Omental fat pad (tissue), 4 donors: ENCODE data around the gene HRAS. TPM values are rescaled to one million over a fixed set of nuclear protein-coding genes. Genes with fewer than 3 reads are reported as not detected.

Experiments used
- ATAC-seq: fragments of 150-250 bp; one replicate; pipeline ENCODE4 v1.9.1; 2016; ENCODE audit warnings: mild to moderate bottlenecking, moderate library complexity; ENCODE audit not compliant: low FRiP score
- DNase-seq: peaks from one replicate; pipeline ENCODE4 v3.0.0-alpha.2; 2019; ENCODE audit warnings: low spot score
- total RNA-seq, 4 donors: library from RNA; depleted of rRNA; stranded (reverse); fragments of >200 nt; gene quantifications; one replicate each; pipeline ENCODE4 v1.1.0, GENCODE V29; 2016
- TF ChIP-seq, protein P1 (sequence below), 3 donors: fragments of 450-650 bp; IDR thresholded peaks; one replicate each; pipeline ENCODE4 v1.5.1; 2016 to 2017; ENCODE audit warnings: antibody characterized with exemption in 3 of 3, mild to moderate bottlenecking in 3 of 3, moderate library complexity in 2 of 3

Gene HRAS
- total RNA-seq, 4 donors from 2014 or later: 30.1 to 44.9 (median 35.0) TPM

DNA sequence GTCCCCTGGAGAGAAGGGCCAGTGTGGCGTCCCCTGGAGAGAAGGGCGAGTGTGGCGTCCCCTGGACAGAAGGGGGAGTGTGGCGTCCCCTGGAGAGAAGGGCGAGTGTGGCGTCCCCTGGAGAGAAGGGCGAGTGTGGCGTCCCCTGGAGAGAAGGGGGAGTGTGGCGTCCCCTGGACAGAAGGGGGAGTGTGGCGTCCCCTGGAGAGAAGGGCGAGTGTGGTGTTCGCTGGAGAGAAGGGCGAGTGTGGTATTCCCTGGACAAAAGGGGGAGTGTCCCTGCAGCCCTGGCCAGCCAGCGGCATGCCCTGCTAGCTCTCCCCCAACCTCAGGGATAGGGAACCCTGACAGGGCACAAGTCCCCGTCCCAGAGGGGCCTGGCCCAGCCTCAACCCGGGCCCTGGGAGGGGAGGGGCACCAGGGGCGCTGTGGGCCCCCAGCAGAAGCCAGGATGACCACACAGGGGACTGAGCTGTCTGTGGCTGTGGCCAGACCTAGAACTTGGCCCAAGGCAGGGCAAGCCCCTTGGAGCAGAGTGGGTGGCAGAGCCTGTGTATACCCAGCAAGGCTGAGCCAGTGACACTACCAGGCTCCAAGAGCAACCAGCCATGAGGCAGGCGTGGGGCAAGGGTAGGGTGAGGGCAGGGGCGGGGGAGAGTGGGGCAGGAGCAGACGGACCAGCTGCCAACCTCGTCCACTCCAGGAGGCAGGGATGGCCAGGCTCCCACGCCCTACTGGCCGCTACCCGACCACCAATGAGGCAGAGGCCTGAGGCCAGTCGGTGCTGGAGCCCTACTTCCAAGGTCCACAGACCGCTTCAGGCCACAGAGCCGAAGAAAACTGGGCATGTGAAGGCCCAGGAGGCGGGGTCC, 4.2 kb downstream of the HRAS start:
- TF ChIP-seq, protein P1, sequence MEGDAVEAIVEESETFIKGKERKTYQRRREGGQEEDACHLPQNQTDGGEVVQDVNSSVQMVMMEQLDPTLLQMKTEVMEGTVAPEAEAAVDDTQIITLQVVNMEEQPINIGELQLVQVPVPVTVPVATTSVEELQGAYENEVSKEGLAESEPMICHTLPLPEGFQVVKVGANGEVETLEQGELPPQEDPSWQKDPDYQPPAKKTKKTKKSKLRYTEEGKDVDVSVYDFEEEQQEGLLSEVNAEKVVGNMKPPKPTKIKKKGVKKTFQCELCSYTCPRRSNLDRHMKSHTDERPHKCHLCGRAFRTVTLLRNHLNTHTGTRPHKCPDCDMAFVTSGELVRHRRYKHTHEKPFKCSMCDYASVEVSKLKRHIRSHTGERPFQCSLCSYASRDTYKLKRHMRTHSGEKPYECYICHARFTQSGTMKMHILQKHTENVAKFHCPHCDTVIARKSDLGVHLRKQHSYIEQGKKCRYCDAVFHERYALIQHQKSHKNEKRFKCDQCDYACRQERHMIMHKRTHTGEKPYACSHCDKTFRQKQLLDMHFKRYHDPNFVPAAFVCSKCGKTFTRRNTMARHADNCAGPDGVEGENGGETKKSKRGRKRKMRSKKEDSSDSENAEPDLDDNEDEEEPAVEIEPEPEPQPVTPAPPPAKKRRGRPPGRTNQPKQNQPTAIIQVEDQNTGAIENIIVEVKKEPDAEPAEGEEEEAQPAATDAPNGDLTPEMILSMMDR (IDR thresholded peaks at IDR 0.05): no peak
- DNase-seq (no peak), ATAC-seq (no peak)

DNA sequence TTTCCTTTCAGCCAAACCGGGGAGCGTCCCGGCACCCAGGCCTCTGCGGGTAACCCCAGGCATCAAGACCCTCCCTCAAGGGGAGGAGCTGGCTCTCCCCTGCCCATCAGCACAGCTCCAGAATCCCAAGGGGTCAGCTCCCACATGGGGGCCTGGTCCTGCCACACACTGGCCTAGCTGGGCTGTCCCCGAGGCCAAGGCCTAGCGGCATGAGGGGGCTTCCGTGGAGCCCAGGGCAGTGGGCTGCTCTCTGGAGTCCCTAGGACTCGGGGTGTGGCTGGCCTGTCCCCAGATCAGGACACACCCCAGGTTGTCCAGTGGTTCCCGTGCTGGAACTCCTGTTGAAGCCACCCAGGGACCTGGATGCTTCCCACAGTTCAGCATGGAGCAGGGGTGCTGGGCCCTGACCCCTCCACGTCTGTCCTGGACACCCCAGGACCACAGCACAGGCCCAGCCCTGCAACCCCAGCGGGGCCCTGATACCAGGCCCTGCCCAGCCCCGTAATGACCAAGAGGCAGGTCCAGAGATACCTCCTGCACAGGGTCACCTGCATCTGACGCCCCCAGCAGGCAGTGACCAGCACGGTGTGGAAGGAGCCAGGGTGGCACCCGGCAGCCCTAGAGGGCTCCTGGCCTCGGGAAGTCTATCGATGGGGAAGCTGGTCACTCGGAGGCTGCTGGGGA, 5.5 kb downstream of the HRAS start:
- ATAC-seq: no peak
- TF ChIP-seq, protein P1 (IDR thresholded peaks at IDR 0.05): no peak
- DNase-seq: no peak

DNA sequence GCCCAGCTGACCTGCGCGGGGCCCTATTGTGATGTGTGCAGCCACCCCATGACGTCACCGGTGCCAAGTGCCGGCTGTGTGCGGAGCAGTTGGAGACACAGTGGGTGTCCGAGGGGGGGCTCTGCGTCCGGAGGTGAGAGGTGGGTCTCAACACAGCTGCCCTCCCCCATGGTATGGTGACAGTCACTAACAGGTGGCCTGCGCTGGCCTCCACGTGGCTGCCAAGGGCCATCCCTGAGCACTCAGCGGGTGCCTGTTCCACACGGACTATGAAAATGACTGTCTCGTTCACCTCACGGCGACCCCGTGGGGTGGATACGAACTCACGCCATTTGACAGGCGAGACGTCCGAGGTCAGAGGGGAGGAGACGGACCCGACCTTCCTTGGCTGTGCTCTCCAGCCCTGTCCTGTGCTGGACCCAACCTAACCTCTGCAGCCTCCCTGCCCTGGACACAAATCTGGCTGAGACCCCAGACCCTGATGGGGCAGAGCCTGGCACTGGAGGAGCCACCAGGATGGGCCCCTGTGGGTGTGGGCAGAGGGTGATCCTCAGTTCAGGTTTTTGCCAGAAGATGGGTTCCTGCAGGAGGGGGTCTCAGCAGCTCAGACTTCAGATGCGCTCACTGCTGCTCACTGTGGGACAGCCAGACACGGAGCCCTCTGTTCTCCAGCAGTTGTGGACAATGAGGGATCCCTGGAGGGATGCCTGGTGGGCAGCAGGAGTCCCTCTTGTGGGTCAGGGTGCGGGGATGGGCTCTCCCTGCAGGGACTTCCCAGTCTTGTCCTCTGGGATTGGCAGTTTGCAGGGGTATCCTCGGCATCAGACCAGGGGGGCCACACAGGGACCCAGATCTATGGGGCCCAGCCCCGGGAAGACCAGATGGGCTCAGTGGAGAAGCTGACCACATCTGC, 6.3 kb downstream of the HRAS start:
- ATAC-seq: no peak
- TF ChIP-seq, protein P1 (IDR thresholded peaks at IDR 0.05): no peak
- DNase-seq: no peak

DNA sequence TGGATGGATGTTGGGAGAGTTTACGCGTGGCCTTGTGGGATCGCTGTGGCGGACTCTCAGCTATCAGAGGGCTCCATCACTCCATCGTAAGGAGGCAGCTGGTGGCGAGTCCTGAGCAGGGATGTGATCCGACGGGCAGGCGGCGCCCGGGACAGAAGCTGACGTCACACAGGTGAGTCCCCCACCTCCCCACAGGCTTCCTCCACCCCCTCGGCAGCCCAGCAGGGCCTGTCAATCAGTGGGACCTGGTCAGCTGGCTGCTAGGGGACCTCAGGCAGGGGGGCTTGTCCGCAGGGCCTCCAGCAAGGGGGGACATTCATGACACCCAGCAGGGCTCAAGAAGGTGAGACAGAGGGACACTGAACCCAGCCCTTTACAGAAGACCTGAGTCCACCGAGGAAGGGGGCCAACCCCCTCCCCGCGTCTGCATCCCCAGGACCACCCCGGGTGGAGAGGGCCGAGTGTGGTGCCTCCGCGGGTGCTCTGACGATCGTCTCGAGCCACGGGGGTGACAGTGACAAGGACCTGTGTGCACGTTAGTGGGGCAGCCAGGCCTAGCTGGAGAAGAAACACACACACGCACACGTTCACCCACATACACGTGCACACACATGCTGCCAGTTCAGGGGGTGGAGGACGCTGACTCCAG, 7.1 kb downstream of the HRAS start:
- TF ChIP-seq, protein P1 (IDR thresholded peaks at IDR 0.05): no peak
- ATAC-seq: no peak
- no peak for DNase-seq

DNA sequence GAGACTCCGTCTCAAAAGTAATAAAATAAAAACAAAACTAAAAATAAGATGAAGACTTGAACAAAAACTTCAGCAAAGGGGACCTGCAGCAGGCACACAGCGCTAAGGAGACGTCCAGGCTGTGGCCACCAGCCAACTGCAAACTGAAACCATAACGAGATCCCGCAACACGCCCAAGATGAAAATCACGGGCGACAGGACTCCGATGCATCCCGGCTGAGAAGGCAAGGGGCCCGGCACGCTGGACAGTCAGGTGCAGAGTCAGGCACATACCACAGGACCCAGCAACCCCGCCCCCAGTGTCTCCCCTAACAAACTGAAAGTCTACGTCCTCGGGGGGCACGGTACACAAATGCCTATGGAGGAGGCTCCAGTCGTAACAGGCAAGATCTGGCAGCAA, 9.2 kb downstream of the HRAS start:
- no peak for DNase-seq
- no peak for ATAC-seq
- TF ChIP-seq, protein P1 (IDR thresholded peaks at IDR 0.05): no peak

DNA sequence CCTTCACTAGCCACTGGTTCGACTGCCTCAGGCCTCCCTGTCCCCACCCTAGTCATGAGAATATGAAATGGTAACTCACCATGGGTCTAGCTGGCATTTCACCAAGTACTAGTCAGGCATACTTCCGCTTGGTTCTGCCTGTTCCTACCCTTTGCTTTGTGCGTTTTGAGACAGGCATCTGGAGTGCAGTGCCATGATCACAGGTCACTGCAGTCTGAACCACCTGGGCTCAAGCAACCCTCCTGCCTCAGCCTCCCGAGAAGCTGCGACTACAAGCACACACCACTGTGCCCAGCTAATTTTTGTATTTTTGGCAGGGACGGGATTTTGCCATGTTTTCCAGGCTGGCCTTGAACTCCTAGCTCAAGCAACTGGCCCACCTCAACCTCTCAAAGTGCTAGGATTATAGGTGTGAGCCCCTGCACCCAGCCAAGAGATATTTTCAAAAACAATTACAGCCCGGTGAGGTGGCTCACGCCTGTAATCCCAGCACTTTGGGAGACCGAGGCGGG, 14.1 kb downstream of the HRAS start:
- TF ChIP-seq, protein P1 (IDR thresholded peaks at IDR 0.05): no peak
- no peak for ATAC-seq
- DNase-seq: no peak
